GM21723 (cell line): ENCODE measurements around the gene MEN1.

Experiments
- ATAC-seq: cut with Tn5 transposase; IDR thresholded peaks from one replicate; pipeline ENCODE4 v1.9.1; 2021; ENCODE audit warnings: mild to moderate bottlenecking, moderate library complexity; ENCODE audit not compliant: unreplicated experiment

Gene MEN1

DNA sequence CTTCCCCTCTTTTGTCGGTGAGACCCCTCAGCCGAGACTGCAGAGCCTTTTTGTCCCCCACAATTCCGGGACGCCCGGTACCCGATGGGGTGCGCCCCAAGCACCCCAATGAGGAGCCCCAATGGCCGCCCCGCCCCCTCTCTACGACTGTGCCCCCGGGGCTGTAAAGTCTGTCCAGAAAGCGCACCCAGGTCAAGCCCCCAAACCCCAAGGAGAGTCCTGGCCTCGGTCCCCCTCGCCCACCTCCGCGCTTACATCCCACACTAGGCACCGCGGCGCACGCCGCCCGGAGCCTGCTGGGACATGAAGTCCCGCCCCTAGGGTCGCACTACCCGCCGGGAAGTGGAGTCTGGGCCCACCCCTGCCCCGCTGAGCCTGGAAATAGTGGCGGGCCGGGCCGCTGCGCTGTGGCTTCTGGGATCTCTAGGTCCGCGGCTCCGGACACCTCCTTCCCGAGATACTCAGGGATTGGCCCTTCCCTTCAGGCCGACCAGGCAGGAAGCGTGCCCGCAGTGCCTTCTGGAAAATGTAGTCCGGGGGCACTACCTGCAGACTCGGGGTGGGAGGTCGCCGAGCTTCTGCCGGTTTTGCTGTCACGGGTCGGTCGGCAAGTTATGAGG, at the start of gene MEN1:
Gene MEN1, minus strand, starts transcription at position 281 of the 620 bp plus-strand sequence. CDS start 442 bp downstream, outside the sequence.
- ATAC-seq, result peak; percentile 58

DNA sequence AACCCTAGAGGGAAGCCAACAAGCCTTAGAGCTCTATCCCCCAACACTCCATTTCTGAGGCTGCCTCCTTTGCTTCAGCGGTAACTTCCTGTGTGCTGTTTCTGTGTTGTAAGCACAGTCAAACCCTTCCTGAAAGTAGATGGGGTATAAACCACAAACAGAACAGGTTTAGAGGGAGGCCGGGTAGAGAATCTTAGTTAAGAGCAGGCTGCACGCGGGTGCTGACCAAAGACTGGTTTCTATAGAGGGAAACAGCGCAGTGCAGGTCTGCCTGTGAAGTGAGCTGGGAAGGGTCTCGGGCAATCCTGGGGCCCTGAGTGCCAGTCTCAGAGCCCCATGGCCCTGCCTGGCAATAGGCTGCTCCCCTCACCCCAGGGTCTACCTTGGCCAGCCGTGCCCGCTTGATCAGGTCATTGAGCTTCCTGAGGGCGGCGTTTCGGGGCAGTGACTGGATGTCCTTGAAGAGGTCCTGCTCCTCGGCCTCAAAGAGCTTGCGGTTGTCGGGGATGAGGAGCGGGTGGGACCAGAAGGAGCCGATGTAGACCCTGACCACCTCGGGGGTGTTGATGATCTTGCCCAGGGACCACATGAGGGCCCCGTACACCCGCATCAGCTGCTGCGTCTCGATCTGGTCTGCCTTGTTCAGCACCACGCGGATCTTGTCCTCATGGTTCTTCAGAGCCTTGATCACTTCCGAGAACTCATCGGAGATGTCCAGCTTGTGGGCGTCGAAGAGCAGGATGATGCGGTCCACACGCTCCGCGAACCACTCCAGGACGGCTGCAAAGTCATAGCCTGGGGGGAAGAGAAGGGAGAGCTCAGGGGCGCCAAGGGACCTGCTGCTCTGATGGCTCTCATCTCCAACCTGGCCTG, 49.4 kb upstream of the MEN1 start:
- ATAC-seq, result peak; percentile 70

DNA sequence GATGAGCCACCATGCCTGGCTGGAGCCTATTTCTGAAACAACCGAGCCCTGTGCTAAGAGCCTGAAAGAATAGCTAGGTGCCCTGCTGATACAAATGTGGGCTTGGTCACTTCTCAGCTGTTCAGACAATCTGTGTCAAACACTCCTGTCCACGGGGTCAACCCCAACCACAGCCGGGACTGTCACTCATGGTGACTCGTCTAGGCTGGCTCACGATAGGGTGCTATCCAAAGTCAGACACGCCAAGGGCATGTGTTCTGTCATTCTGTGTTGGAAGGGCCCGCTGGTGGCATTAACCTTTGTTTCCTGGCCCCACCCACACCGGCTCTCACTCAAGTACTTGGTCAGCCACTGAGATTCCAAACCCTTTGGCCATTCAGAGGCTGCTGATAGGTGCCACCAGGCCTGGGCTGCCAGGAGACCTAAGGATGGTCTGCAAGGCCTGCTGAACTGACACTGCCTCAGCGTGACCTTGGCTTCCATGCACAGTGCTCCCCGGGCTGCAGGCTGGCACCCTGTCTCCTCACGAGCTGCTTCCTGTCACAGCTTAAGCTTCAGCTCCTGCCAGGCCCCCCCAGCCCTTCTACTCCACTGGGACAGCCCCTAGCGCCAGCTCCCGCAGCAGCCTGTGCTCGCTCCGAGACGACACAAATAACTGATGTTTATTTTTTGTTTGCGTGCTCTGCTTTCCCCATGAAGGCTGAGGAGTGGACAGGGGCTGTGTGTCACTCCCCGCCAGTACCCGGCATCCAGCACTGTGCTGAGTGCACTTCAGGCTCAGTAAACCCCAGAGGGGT, 48.3 kb upstream of the MEN1 start:
- peak; percentile 16 for ATAC-seq

DNA sequence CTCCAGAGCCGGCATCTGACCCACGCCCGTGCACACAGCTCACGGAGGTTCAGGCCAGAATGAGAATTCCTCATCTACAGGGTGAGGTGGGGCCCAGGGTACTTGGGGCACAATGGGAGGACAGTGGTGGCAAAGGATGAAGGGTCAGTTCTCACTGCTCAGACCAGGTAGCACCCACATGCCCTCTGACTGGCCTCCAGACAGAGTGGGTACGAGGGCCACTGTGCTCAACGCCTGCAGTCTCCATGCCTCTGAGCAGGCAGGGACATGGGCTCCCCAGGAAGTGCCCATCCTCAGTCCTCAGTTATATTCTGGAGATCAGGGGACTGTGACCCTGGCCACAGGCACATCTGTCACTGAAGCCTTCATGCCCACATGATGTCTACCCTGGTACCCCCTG, 47.1 kb upstream of the MEN1 start:
- no peak for ATAC-seq

DNA sequence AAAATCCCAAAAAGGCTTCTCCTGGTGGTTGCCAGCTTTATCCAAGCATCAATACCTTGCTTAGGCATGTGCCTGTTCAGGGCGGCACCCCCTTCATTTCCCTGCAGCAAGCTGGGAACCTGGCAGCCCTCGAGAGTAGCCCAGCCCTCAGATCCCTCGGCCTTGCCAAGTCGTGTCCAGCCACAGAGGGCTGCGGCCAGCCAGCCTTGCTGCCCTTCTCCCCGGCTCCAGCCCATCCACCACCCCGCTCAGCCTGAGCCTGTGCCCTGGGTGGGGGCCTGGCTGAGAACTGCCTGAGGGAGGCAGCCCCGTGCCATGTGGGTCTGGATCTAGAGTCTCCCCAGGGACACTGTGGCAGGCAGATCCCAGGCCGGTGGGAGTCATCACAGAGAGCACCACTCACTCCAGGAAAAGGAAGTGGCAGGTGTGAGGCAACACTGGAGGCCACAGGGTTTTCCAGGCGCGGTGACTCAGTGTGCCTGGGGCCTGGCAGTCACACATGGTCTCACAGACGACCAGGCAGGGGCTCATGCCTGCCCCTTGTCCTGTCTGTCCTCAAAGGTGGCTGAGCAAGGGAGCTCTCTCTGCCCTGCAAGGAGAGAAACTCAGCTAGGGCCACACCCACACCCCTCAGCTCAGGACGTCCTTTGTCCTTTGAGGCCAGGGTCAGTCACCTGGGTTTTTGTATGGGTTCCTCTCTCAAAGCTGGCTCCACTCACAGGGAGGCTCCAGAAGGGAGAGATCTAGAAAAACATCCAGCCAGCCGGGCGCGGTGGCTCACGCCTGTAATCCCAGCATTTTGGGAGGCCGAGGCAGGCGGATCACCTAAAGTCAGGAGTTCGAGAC, 46.3 kb upstream of the MEN1 start:
- no peak for ATAC-seq

DNA sequence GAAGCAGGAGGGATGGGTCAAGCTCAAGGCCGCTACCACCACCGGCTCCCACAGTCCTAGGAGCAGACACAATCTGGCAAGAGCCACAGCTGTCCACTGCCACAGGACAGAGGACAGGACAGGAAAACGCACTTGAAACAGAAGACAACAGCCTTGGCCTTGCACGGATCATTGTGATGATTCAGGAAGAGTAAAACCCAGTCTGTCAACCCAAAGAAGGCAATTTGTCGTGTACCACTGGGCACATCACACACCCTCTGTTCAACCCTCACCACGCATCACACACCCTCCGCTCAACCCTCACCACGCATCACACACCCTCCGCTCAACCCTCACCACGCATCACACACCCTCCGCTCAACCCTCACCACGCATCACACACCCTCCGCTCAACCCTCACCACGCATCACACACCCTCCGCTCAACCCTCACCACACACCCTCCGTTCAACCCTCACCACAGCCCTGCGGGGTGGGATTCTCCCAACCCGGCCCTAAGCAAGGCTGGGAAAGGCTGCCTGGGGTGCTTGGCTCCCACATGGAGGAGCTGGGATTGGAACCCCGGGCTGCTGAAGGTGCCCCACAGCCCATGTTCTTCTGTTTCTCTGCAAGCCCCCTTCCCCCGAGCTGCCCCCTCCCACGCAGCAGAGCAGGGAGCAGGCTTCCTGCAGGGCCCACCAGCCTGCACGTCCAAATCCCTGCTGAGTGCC, 45.4 kb upstream of the MEN1 start:
- no peak for ATAC-seq

DNA sequence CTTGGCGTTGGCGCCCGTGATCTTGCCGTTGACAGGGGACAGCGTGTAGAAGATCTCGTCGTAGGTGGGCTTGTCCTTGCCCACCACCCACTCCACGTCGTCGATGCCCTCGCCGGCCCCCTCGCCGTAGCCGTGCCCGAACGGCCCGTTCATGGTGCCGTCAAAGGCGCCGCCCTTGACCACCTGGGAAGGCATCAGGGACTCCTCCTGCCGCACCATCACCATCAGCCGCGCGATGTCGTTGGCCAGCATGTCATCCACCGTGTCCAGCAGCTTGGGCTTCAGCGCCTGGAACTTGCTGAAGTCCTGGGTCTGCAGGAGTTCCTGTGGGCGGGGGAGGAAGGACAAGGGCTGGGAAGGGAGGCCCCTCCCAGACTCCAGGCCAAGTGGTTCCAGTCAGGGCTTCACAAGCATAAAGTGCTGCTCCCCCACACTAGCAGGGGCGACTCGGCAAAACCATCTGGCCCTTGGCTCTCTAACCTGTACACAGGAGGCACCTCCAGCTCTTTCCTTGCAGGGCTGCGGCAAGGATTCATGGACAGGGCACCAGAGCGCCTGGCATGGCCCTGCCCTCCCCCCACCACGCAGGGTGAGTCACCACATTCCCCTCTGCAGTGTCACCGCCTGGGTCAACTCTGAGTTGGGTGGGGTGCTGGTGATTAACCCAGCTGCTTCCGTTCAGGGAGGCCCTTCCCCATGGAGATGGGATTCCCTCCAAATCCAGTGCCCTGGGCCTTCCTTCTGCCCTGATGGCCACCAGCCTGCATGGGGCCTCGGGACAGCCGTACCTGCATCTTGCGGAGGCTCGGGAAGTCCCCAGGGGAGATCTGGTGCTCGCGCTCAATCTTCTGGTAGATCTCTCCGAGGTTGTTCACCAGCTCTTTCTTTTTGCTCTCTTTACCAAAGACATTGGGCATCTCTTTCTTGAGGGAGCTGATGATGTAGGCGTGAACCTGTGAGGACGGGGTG, 44.5 kb upstream of the MEN1 start:
- no peak for ATAC-seq

DNA sequence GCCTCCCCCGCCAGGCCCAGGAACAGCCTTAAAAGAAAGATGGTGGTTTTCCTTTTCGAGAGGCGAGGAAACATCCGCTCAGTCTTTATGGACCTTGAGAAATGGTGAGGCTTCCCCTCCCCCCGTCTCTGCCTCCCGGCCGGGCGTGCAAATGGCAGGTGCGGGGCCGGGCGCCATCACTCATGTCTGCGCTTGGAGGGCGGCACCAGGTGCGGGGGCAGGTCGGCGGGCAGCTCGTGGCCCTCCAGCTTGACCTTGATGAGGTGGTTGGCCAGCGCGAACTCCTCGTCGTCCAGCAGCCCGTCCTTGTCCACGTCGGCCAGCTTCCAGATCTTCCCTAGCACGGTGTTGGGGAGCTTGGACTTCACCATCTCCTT, 43.8 kb upstream of the MEN1 start:
- no peak for ATAC-seq

DNA sequence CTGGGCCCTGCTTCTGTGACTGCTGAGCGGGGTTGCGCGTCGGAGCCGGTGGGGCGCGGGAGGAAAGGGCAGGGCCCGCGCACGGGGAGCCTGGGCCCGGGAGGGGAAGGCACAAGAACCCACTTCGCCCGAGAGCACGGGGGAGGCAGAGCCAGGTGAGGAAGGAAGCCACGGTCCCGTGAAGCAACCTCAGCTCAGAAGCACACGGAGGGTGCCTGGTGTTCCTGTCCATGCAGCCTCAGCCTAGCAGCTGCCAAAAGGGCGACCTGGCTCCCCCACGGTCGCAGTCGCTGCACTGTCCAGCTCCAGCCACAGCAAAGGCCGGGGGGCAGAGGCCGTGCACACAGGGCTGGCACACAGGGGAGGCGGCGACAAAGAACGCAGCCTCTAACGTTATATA, 43.4 kb upstream of the MEN1 start:
- ATAC-seq, result no peak

DNA sequence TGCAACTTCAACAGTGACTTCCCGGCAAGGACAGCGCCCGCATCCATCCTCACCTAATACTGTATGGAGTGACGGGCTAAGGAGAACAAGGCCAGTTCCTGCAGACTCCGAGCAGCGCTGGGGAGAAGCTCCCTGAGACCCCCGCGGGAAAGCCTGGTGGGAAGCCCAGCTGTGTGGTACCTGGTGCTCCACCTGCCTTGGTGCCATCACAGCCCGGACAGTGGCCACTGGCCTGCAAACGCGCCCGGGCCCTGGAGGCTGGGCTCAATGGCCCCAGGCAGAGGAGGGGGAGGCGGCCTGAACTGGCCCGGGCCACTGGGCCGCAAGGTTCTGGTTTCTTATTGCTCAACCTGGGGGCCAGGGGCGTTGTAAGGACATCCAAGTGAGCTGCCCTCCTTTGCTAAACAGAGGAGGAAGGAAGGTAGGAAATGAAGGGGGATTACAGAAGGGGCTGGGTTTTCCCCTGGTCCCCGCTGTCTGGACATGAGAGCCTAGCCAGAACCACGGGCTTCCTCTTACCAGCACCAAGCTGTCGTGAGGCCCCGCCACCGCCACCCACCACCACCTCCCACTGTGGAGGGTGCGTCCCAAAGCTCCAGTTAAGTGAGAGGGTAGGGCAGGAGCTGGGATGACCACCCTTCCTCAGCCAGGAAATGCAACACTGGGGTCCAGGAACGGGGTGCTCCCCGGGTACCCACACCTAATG, 42.6 kb upstream of the MEN1 start:
- no peak for ATAC-seq

DNA sequence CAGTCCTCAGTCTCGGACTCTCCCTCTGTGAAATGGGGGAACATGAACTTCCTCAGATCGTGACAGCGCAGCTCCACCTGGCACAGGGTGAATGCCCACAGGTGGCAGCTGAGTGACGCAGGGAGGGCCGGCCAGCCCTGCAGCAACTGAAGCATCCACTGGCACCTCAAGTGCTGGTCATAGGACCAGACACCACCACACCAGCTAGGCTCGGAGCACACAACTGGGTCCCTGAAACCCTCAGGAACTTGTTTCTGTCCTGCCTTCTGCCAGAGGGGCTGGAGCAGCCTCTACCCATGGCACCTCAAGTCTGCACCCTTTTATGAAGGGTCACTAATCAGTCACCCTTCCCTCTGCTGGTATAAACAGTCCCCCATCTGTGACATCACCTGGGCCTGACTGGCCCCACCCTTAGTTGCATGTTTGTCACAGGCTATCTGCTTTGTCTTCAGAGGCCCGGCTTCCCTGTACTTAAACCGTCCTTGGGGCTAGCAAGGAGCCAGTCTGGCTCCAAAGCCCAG, 41.5 kb upstream of the MEN1 start:
- peak; percentile 13 for ATAC-seq

DNA sequence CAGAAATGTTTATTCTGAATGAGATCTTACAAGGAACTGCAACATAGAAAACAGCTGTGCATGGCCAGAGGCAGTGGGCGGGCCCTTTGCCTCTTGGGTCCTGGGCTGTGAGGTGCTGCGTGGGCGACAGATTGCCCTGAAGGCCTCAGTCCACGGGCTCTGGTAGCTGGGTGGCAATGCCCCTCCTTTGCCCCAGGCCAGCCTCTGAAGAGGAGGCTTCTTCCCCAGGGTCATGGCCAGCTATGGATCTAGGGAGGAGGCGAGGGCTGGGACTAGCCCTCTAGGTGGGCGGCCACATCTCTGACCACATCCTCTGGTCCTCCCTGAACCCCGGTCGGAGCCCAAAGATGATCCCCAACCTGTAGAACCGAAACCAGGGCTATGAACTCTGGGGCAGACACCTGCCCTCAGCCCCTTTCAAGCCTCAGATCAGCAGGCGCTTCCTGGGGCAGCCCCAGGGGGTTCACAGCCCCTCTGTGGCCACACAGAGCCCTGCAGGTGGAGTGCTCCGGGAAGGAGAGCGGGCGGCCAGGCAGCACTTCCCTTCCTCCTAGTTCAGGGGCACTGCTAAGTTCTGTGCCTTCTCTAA, 40.7 kb upstream of the MEN1 start:
- peak; percentile 65 for ATAC-seq

DNA sequence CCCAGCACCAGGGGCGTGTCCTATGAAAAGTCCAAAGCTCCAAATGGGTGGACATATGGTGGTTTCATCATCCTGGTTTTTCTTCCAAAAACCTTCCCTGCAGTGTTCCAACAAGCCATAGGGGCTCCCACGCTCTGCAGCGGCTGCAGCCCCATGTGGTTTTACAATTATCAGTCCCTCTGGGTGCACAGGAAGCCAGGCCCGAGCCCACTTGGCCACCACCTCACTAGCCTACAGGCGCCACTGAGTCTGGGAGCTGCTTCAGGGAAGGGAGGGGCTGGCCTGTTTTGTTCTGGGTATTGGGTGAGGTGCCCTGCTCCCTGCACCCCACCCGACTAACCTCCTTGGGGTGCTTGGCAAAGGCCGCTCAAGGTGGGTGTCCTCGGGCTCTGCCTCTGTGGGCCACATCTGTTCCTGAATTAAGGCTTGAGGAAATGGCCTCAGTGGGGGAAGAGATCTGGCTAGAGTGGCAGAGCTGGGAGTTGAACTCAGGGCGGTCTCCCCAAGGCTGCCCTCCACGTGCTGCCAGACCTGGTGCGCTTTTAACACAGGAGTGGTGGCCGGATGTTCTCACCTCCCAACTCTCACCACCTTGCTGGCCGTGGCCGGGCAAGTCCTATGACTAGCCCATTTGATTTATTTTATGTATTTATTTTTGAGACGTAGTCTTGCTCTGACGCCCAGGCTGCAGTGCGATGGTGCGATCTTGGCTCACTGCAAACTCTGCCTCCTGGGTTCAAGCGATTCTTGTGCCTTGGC, 39.4 kb upstream of the MEN1 start:
- no peak for ATAC-seq

DNA sequence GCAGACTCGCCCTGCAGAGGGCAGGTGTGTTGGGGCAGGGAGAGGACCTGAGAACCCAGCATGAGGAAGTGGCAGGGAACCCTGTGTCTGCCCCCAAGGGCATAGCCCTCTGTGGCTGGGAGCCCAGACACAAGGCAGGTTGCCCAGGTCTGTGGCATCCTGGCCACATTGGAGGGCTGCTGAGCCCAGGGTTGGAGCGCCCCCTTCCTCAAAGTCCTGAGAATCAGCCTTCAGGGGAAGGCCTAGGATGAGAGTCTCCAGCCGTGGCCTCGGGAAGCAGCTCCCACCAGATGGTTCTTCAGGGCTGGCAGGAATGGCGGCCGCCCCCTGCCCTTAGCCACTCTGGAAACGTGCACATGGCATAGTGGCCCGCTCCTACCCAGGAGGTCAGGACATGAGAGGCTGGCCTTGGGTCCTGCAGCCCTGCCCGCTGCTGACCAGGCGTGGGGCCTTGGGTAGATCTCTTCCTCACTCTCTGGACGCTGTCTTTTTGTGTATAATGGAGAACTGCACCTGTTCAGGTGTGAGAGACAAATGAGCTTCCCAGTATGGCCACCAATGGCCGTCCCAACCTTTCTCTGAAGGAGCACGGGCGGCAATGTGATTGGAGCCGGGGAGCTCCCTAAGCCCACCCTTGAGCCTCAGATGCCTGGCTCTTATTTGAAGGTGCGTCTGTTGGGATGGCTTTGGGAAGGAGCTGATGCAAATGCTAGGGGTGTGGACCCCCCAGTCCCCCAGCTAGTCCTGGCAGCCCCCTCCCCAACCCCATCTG, 38.7 kb upstream of the MEN1 start:
- no peak for ATAC-seq

DNA sequence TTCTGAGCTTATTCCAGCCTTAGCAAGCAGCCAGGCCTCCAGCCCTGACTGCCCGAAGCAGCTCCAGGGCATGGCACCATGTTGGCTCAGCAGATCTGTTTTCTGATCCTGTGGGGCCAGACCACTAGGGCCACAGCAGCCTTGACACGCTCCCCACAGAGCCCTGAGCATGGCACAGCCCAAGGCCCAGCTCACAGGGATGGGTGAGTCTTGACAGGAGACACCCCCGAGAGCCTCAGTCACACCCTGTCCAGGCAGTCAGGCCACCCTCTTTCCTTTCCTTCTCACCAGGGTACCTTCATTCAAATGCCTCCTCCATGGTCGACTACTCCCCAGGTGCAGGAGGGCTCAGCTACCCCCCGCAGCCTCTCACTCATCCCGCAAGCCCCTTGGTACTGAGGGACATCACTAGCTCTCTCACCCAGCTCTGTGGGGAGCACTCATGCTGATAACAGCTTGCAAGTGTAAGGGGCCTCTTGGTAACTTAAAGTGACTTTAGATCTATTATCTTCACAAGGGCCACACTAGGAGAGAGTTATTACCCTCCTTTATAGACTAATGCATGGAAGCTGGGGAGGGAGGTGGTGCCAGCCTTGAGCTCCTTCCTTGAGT, 38.0 kb upstream of the MEN1 start:
- ATAC-seq, result no peak
